H9 (cell line): ENCODE measurements around the gene RCAN1. TPM values are rescaled to one million over a fixed set of nuclear protein-coding genes. Genes with fewer than 3 reads are reported as not detected.

Experiments used
- DNase-seq: peaks from one replicate; pipeline ENCODE4 v3.0.0-alpha.2; 2017
- H2AFZ ChIP-seq: one replicate; pipeline ENCODE4 v1.6.1; 2013; ENCODE audit warnings: mild to moderate bottlenecking, low read length, control low read depth, moderate library complexity
- H2AK5ac ChIP-seq: 2 replicates; pipeline ENCODE4 v1.6.1; 2013; ENCODE audit warnings: low read length, control low read depth, mixed read lengths; ENCODE audit not compliant: insufficient read length
- H2BK120ac ChIP-seq: one replicate; pipeline ENCODE4 v1.6.1; 2013; ENCODE audit warnings: low read depth, mild to moderate bottlenecking, low read length, control low read depth, inconsistent platforms; ENCODE audit not compliant: poor library complexity, severe bottlenecking
- H2BK12ac ChIP-seq: 2 replicates; pipeline ENCODE4 v1.6.1; 2013; ENCODE audit warnings: low read length, control low read depth, mixed read lengths, low read depth; ENCODE audit not compliant: insufficient read length
- H2BK15ac ChIP-seq: 2 replicates; pipeline ENCODE4 v1.6.1; 2013; ENCODE audit warnings: low read depth, low read length, control low read depth
- H2BK20ac ChIP-seq: one replicate; pipeline ENCODE4 v1.6.1; 2013; ENCODE audit warnings: low read depth, mild to moderate bottlenecking, low read length, control low read depth, inconsistent platforms; ENCODE audit not compliant: poor library complexity, severe bottlenecking
- H2BK5ac ChIP-seq: 2 replicates; pipeline ENCODE4 v1.6.1; 2013; ENCODE audit warnings: low read length, control low read depth, mixed read lengths; ENCODE audit not compliant: insufficient read length
- H3K14ac ChIP-seq: 2 replicates; pipeline ENCODE4 v1.6.1; 2013; ENCODE audit warnings: low read length, control low read depth; ENCODE audit not compliant: insufficient read depth
- H3K18ac ChIP-seq: 2 replicates; pipeline ENCODE4 v1.6.1; 2013; ENCODE audit warnings: low read depth, mild to moderate bottlenecking, mixed read lengths, low read length, control low read depth; ENCODE audit not compliant: insufficient read length
- H3K23ac ChIP-seq: 2 replicates; pipeline ENCODE4 v1.6.1; 2013; ENCODE audit warnings: low read length, control low read depth, mixed read lengths, low read depth; ENCODE audit not compliant: insufficient read length
- H3K23me2 ChIP-seq: 2 replicates; pipeline ENCODE4 v1.6.1; 2013; ENCODE audit warnings: low read depth, mild to moderate bottlenecking, mixed read lengths, low read length, control low read depth; ENCODE audit not compliant: insufficient read length, poor library complexity, severe bottlenecking
- H3K27ac ChIP-seq: 2 replicates; pipeline ENCODE4 v1.5.1; 2013; ENCODE audit warnings: low read length, control low read depth, mixed read lengths, low read depth; ENCODE audit not compliant: insufficient read length
- H3K27me3 ChIP-seq: 2 replicates; pipeline ENCODE4 v1.6.1; 2013; ENCODE audit warnings: low read length, control low read depth, inconsistent platforms; ENCODE audit not compliant: insufficient read depth
- H3K4ac ChIP-seq: 2 replicates; pipeline ENCODE4 v1.6.1; 2013; ENCODE audit warnings: low read depth, mild to moderate bottlenecking, control low read depth, inconsistent platforms, low read length, moderate library complexity
- H3K4me1 ChIP-seq: 2 replicates; pipeline ENCODE4 v1.6.1; 2013; ENCODE audit warnings: low read length, control low read depth, inconsistent platforms; ENCODE audit not compliant: insufficient read depth
- H3K4me2 ChIP-seq: 2 replicates; pipeline ENCODE4 v1.6.1; 2013; ENCODE audit warnings: low read length, control low read depth, mixed read lengths; ENCODE audit not compliant: insufficient read length, insufficient read depth
- H3K56ac ChIP-seq: 2 replicates; pipeline ENCODE4 v1.6.1; 2013; ENCODE audit warnings: low read depth, mild to moderate bottlenecking, mixed read lengths, low read length, control low read depth; ENCODE audit not compliant: insufficient read length
- H3K79me1 ChIP-seq: 2 replicates; pipeline ENCODE4 v1.6.1; 2013; ENCODE audit warnings: low read depth, mild to moderate bottlenecking, moderate library complexity, low read length, control low read depth, inconsistent platforms; ENCODE audit not compliant: insufficient read depth, poor library complexity, severe bottlenecking
- H3K79me2 ChIP-seq: 2 replicates; pipeline ENCODE4 v1.6.1; 2013; ENCODE audit warnings: low read length, control low read depth, inconsistent platforms; ENCODE audit not compliant: insufficient read depth
- H3K9ac ChIP-seq: 2 replicates; pipeline ENCODE4 v1.6.1; 2013; ENCODE audit warnings: low read length, control low read depth, mixed read lengths; ENCODE audit not compliant: insufficient read length; ENCODE audit errors: extremely low read depth
- H3K9me3 ChIP-seq: one replicate; pipeline ENCODE4 v1.6.1; 2013; ENCODE audit warnings: low read depth, low read length, inconsistent platforms; ENCODE audit not compliant: control insufficient read depth
- H3T11ph ChIP-seq: one replicate; pipeline ENCODE4 v1.6.1; 2013; ENCODE audit warnings: mild to moderate bottlenecking, low read length, control low read depth, inconsistent platforms
- H4K20me1 ChIP-seq: one replicate; pipeline ENCODE4 v1.6.1; 2013; ENCODE audit not compliant: control insufficient read depth, insufficient read length, insufficient read depth
- H4K5ac ChIP-seq: 2 replicates; pipeline ENCODE4 v1.6.1; 2013; ENCODE audit warnings: low read depth, mild to moderate bottlenecking, mixed read lengths, low read length, control low read depth; ENCODE audit not compliant: insufficient read length
- H4K8ac ChIP-seq: replicated peaks from 2 replicates; pipeline ENCODE4 v1.6.1; 2013; ENCODE audit warnings: low read length, control low read depth, mixed read lengths, low read depth; ENCODE audit not compliant: insufficient read length
- H4K91ac ChIP-seq: 2 replicates; pipeline ENCODE4 v1.6.1; 2013; ENCODE audit warnings: low read depth, mild to moderate bottlenecking, moderate library complexity, mixed read lengths, low read length, control low read depth; ENCODE audit not compliant: insufficient read length
- H3K27ac Mint-ChIP-seq, 3 experiments: 2 replicates in 2 of 3; 3 replicates in 1 of 3; pipeline ENCODE4 v1.8.0; 2020 to 2021; ENCODE audit warnings: mixed read lengths in 3 of 3, mild to moderate bottlenecking in 1 of 3, moderate library complexity in 1 of 3
- H3K27me3 Mint-ChIP-seq: 2 replicates; pipeline ENCODE4 v1.8.0; 2021; ENCODE audit warnings: low read depth, mild to moderate bottlenecking, moderate library complexity, mixed read lengths
- H3K36me3 Mint-ChIP-seq, 3 experiments: 2 replicates in 2 of 3; 3 replicates in 1 of 3; pipeline ENCODE4 v1.8.0; 2020 to 2021; ENCODE audit warnings: low read depth in 3 of 3, mixed read lengths in 3 of 3; ENCODE audit not compliant: insufficient read depth in 1 of 3
- H3K4me1 Mint-ChIP-seq, 2 experiments: 2 replicates each; pipeline ENCODE4 v1.8.0; 2020; ENCODE audit warnings: mixed read lengths in 2 of 2
- H3K4me3 Mint-ChIP-seq, 2 experiments: 2 replicates in 1 of 2; 3 replicates in 1 of 2; pipeline ENCODE4 v1.8.0; 2020 to 2021; ENCODE audit warnings: mild to moderate bottlenecking in 2 of 2, mixed read lengths in 2 of 2, moderate library complexity in 1 of 2
- H3K9me3 Mint-ChIP-seq, 2 experiments: 2 replicates in 1 of 2; 3 replicates in 1 of 2; pipeline ENCODE4 v1.8.0; 2020; ENCODE audit warnings: mild to moderate bottlenecking in 2 of 2, mixed read lengths in 2 of 2, moderate library complexity in 1 of 2
- CTCF ChIP-seq: fragments of 200-600 bp; sonication (generic); conservative IDR thresholded peaks from 3 replicates; pipeline ENCODE4 v1.8.0; 2021; ENCODE audit warnings: antibody characterized with exemption, mild to moderate bottlenecking
- WGBS: extraction: QIAGEN DNeasy Blood & Tissue Kit; methylation state at CpG from one replicate; pipeline ENCODE4 v1.1.7; 2013; ENCODE audit warnings: missing lambda C conversion rate, low lambda C conversion rate, mixed read lengths; ENCODE audit not compliant: insufficient read length; ENCODE audit errors: extremely low coverage; 5-methylcytosine and 5-hydroxymethylcytosine counted together
- total RNA-seq: library from RNA; stranded (reverse); gene quantifications from 2 replicates; pipeline ENCODE4 v1.2.1, GENCODE V29; 2021

The RCAN1 gene
- total RNA-seq, 1 experiment from 2014 or later: 7.0 TPM

DNA sequence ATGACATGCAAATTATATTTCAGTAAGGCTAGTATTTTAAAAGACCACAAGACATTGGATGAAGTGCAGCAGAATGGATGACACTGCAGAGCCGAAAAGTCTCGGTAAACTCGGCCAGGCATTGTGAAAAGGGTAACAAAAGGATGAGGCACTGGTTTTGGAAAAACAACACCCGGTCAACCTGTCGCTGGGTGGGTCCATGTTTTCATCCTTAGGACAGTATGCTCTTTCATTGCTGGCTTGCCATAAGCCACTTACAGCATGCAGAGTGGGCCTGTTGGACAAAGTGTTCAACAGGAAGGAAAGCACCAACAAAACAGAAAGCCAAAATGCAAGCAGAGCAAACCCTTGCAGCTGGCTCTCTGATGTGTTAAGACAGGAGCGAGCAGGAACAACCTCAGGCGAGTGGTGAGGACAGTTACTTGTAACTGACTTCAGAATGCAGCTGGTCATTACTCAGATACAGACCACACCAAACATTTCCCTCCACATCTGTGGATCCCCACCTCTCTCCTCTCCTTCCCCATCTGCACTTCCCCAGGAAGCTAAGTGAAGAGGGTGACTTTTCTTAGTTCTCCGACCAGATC lies 2.9 kb upstream of the RCAN1 start:
- no peak overlapping the region for H3K27ac Mint-ChIP-seq
- H3K27me3 Mint-ChIP-seq: peaks cover 31% of the 10 kb centered on the region
- H3K36me3 Mint-ChIP-seq: no peaks in the 10 kb centered on the region; a peak in 1 of 7 replicates
- no peaks in the 10 kb centered on the region for H3K79me2 ChIP-seq
- H3K9ac ChIP-seq: no peak overlapping the region
- H3K27me3 ChIP-seq: peaks cover 10% of the 10 kb centered on the region
- no peak overlapping the region for H2AK5ac ChIP-seq
- no peaks in the 10 kb centered on the region for H3K9me3 Mint-ChIP-seq
- WGBS: no CpG with 5 or more reads among the region's 8 CpGs
- H3K4me2 ChIP-seq: no peak overlapping the region
- H3K4me1 ChIP-seq: no peaks in the 10 kb centered on the region
- H4K91ac ChIP-seq: no peak overlapping the region
- H2AFZ ChIP-seq: no peak overlapping the region
- H4K20me1 ChIP-seq: no peaks in the 10 kb centered on the region
- no peaks in the 10 kb centered on the region for H3K79me1 ChIP-seq
- no peak for DNase-seq
- no peak overlapping the region for H2BK20ac ChIP-seq
- no peak overlapping the region for H3K56ac ChIP-seq
- no peak overlapping the region for H3K23ac ChIP-seq
- TF ChIP-seq CTCF: no peak
- no peaks in the 10 kb centered on the region for H3K9me3 ChIP-seq
- H2BK120ac ChIP-seq: no peak overlapping the region
- no peak overlapping the region for H3K27ac ChIP-seq
- no peak overlapping the region for H2BK15ac ChIP-seq
- H3K4me3 Mint-ChIP-seq: no peak overlapping the region
- H4K5ac ChIP-seq: no peak overlapping the region
- H3K18ac ChIP-seq: no peak overlapping the region
- no peak overlapping the region for H4K8ac ChIP-seq
- H3K23me2 ChIP-seq: no peaks in the 10 kb centered on the region
- H3K14ac ChIP-seq: no peak overlapping the region
- no peak overlapping the region for H3K4ac ChIP-seq
- H2BK12ac ChIP-seq: no peak overlapping the region
- H3T11ph ChIP-seq: no peak overlapping the region
- no peak overlapping the region for H2BK5ac ChIP-seq
- H3K4me1 Mint-ChIP-seq: peaks cover 5 to 7% of the 10 kb centered on the region in 2 experiments; a peak in 3 of 4 replicates
